GM23338 (cell line): ENCODE data around the gene FAT1. TPM values are rescaled to one million over a fixed set of nuclear protein-coding genes. Genes with fewer than 3 reads are reported as not detected.

Experiments used
- ATAC-seq: fragments of 200-7000 bp; cut with Tn5 transposase; 3 replicates; pipeline ENCODE4 v1.9.1; 2020
- DNase-seq: peaks from one replicate; pipeline ENCODE4 v3.0.0-alpha.2; 2015; ENCODE audit warnings: low spot score
- H2AFZ ChIP-seq: fragments of 200-600 bp; sonication (generic); 2 replicates; pipeline ENCODE4 v1.8.0; 2016; ENCODE audit warnings: antibody characterized with exemption, mild to moderate bottlenecking, moderate library complexity
- H3F3A ChIP-seq: fragments of 200-600 bp; sonication (generic); replicated peaks from 2 replicates; pipeline ENCODE4 v1.8.0; 2017; ENCODE audit warnings: antibody characterized with exemption, mixed run types, low read depth
- H3K27ac ChIP-seq: fragments of 200-600 bp; sonication (generic); 2 replicates; pipeline ENCODE4 v1.6.1; 2016; ENCODE audit warnings: low read depth
- H3K27me3 ChIP-seq: fragments of 200-600 bp; sonication (generic); 2 replicates; pipeline ENCODE4 v1.8.0; 2016; ENCODE audit warnings: mild to moderate bottlenecking, mixed run types, moderate library complexity; ENCODE audit not compliant: insufficient read depth
- H3K36me3 ChIP-seq: fragments of 200-600 bp; sonication (generic); 2 replicates; pipeline ENCODE4 v1.8.0; 2016; ENCODE audit warnings: mild to moderate bottlenecking; ENCODE audit not compliant: insufficient read depth
- H3K4me1 ChIP-seq: fragments of 200-600 bp; sonication (generic); 2 replicates; pipeline ENCODE4 v1.8.0; 2016; ENCODE audit warnings: mild to moderate bottlenecking, moderate library complexity; ENCODE audit not compliant: insufficient read depth
- H3K4me2 ChIP-seq: fragments of 200-600 bp; sonication (generic); 2 replicates; pipeline ENCODE4 v1.7.1; 2017; ENCODE audit warnings: mixed run types
- H3K4me3 ChIP-seq: fragments of 200-600 bp; sonication (generic); 2 replicates; pipeline ENCODE4 v1.6.1; 2016; ENCODE audit warnings: mixed run types
- H3K79me2 ChIP-seq: fragments of 200-600 bp; sonication (generic); replicated peaks from 2 replicates; pipeline ENCODE4 v1.8.0; 2017; ENCODE audit warnings: mild to moderate bottlenecking; ENCODE audit not compliant: insufficient read depth
- H3K9me2 ChIP-seq: fragments of 200-600 bp; sonication (generic); 2 replicates; pipeline ENCODE4 v1.8.0; 2017; ENCODE audit not compliant: insufficient read depth
- H4K20me1 ChIP-seq: fragments of 200-600 bp; sonication (generic); replicated peaks from 2 replicates; pipeline ENCODE4 v1.8.0; 2017; ENCODE audit warnings: mild to moderate bottlenecking; ENCODE audit not compliant: insufficient read depth
- H3K27ac Mint-ChIP-seq: 2 replicates; pipeline ENCODE4 v1.8.0; 2020; ENCODE audit warnings: inconsistent platforms, mild to moderate bottlenecking, moderate library complexity, mixed read lengths
- H3K27me3 Mint-ChIP-seq: 3 replicates; pipeline ENCODE4 v1.8.0; 2022; ENCODE audit warnings: low read depth, mild to moderate bottlenecking, moderate library complexity, mixed read lengths, inconsistent platforms; ENCODE audit not compliant: insufficient read depth, poor library complexity
- H3K36me3 Mint-ChIP-seq: 3 replicates; pipeline ENCODE4 v1.8.0; 2021; ENCODE audit warnings: low read depth, mild to moderate bottlenecking, inconsistent platforms, moderate library complexity, mixed read lengths
- H3K4me1 Mint-ChIP-seq: 3 replicates; pipeline ENCODE4 v1.8.0; 2020; ENCODE audit warnings: mild to moderate bottlenecking, inconsistent platforms, mixed read lengths
- H3K4me3 Mint-ChIP-seq: 3 replicates; pipeline ENCODE4 v1.8.0; 2021; ENCODE audit warnings: moderate library complexity, mild to moderate bottlenecking, inconsistent platforms, mixed read lengths
- H3K9me3 Mint-ChIP-seq: 3 replicates; pipeline ENCODE4 v1.8.0; 2020; ENCODE audit warnings: moderate library complexity, mild to moderate bottlenecking, inconsistent platforms, mixed read lengths
- CTCF ChIP-seq, 2 experiments: fragments of 200-600 bp in 1 of 2; sonication (generic) in 1 of 2; conservative IDR thresholded peaks; 2 replicates each; pipeline versions ENCODE4 v1.5.1 to v1.6.1; 2016 to 2017; ENCODE audit warnings: antibody characterized with exemption in 2 of 2, low read depth in 2 of 2, mild to moderate bottlenecking in 2 of 2, moderate library complexity in 1 of 2
- ETS1 ChIP-seq: IDR thresholded peaks from 2 replicates; pipeline ENCODE4 v1.6.1; 2016; ENCODE audit warnings: antibody characterized with exemption
- EZH2 ChIP-seq: fragments of 200-600 bp; sonication (generic); IDR thresholded peaks from one replicate; pipeline ENCODE4 v1.8.0; 2017; ENCODE audit warnings: antibody characterized with exemption, mild to moderate bottlenecking, low read depth; ENCODE audit not compliant: unreplicated experiment
- EZH2phosphoT487 ChIP-seq: fragments of 200-600 bp; sonication (generic); IDR thresholded peaks from one replicate; pipeline ENCODE4 v1.8.1; 2018; ENCODE audit warnings: antibody characterized with exemption; ENCODE audit not compliant: unreplicated experiment
- JUNB ChIP-seq: IDR thresholded peaks from one replicate; pipeline ENCODE4 v1.6.1; 2016; ENCODE audit warnings: antibody characterized with exemption; ENCODE audit not compliant: unreplicated experiment
- NANOG ChIP-seq: IDR thresholded peaks from 2 replicates; pipeline ENCODE4 v1.6.1; 2016; ENCODE audit warnings: antibody characterized with exemption, borderline replicate concordance
- POLR2AphosphoS5 ChIP-seq: IDR thresholded peaks from 2 replicates; pipeline ENCODE4 v1.6.1; 2016; ENCODE audit warnings: antibody characterized with exemption, low read depth
- REST ChIP-seq: IDR thresholded peaks from one replicate; pipeline ENCODE4 v1.6.1; 2018; ENCODE audit warnings: antibody characterized with exemption; ENCODE audit not compliant: unreplicated experiment
- STAT1 ChIP-seq: IDR thresholded peaks from one replicate; pipeline ENCODE4 v1.6.1; 2016; ENCODE audit warnings: antibody characterized with exemption; ENCODE audit not compliant: unreplicated experiment
- ZNF114 ChIP-seq: fragments of 250-450 bp; sonication (Bioruptor Pico); IDR thresholded peaks from 2 replicates; pipeline ENCODE4 v1.5.0; 2020; ENCODE audit warnings: mild to moderate bottlenecking, moderate library complexity
- ZNF331 ChIP-seq: fragments of 250-450 bp; sonication (Bioruptor Pico); IDR thresholded peaks from 2 replicates; pipeline ENCODE4 v1.5.0; 2020; ENCODE audit warnings: low read depth, mild to moderate bottlenecking, moderate library complexity
- ZNF462 ChIP-seq: fragments of 250-450 bp; sonication (Bioruptor Pico); IDR thresholded peaks from 2 replicates; pipeline ENCODE4 v1.5.0; 2020; ENCODE audit warnings: mild to moderate bottlenecking, moderate library complexity
- polyA plus RNA-seq: library from polyadenylated mRNA; unstranded; fragments of >200 nt; fragmentation: Nextera tagmentation; extraction: Ambion mirVana; gene quantifications from 2 replicates; pipeline ENCODE4 v1.2.1, GENCODE V29; 2016
- total RNA-seq: library from RNA; depleted of rRNA; stranded (reverse); fragments of >200 nt; shearing (Covaris generic); gene quantifications from 2 replicates; pipeline ENCODE4 v1.2.3, GENCODE V29; 2014

Gene FAT1
- total and polyA plus RNA-seq, 2 experiments from 2014 or later: 37.6 to 137 TPM

- TF ChIP-seq ETS1 (no peak), NANOG (no peak)
These were observed 37.7 kb upstream of the FAT1 start (continued) for GRCh38 chr4:186761393-186761792.

GRCh38 chr4:186760576-186760975, 36.9 kb upstream of the FAT1 start:
- no peak overlapping the region for H3K4me3 Mint-ChIP-seq
- Histone ChIP-seq H3K4me1 (peaks cover 9% of the 10 kb centered on the region; the same call in 1 of the 2 replicates), H3K36me3 (no peaks in the 10 kb centered on the region), H3K4me3 (no peak overlapping the region), H4K20me1 (no peaks in the 10 kb centered on the region), H2AFZ (no peak overlapping the region), H3K79me2 (no peaks in the 10 kb centered on the region), H3F3A (no peaks in the 10 kb centered on the region), H3K27ac (no peak overlapping the region), H3K27me3 (no peaks in the 10 kb centered on the region), H3K4me2 (no peak overlapping the region), H3K9me2 (no peaks in the 10 kb centered on the region)
- H3K36me3 Mint-ChIP-seq: no peaks in the 10 kb centered on the region
- H3K27me3 Mint-ChIP-seq: peaks cover 6% of the 10 kb centered on the region
- H3K4me1 Mint-ChIP-seq: peaks cover 9% of the 10 kb centered on the region
- DNase-seq (no peak), ATAC-seq (no peak)
- no peak overlapping the region for H3K27ac Mint-ChIP-seq
- H3K9me3 Mint-ChIP-seq: no peaks in the 10 kb centered on the region; the same call in 2 of the 3 replicates
- TF ChIP-seq POLR2AphosphoS5: no peak
- no peak for TF ChIP-seq STAT1
- no peak for TF ChIP-seq ZNF114 (CRISPR knock-in tag)
- TF ChIP-seq ETS1: no peak
- no peak for TF ChIP-seq ZNF462 (CRISPR knock-in tag)
- no peak for TF ChIP-seq EZH2phosphoT487
- TF ChIP-seq JUNB: no peak
- no peak for TF ChIP-seq REST
- TF ChIP-seq CTCF (conservative IDR thresholded peaks at IDR 0.05; ENCODE audit: low read depth in 2 of 2): no peak
- no peak for TF ChIP-seq ZNF331
- no peak for TF ChIP-seq EZH2
- no peak for TF ChIP-seq NANOG
